Measurements from ENCODE around the gene INTS1.
"Not testable (repeated sequence)": the region's sequence is repeated elsewhere in the genome, so short reads cannot be mapped to it uniquely, and the experiment has no call there.

DNA sequence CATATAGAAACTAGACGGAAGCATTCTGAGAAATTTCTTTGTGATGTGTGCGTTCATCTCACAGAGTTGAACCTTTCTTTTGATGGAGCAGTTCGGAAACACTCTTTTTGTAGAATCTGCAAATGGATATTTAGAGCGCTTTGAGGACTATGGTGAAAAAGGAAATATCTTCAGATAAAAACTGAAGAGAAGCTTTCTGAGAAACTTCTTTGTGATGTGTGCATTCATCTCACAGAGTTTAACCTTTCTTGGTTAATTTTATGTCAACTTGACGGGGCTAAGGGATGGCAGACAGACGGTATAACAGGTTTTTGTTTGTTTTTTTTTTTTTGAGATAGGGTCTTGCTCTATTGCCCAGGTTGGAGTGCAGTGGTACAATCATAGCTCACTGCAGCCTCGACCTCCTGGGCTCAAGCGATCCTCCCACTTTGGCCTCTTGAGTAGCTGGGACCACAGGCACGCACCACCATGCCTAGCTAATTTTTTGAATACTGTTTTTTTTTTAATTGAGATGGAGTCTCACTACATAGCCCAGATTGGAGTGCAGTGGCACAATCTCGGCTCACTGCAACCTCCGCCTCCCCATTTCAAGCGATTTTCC is 15.2 kb upstream of the INTS1 start:
- TF ChIP-seq POLR2AphosphoS5 (IDR thresholded peaks at IDR 0.05; ENCODE audit: borderline replicate concordance, low read depth, low read length); EZH2 (IDR thresholded peaks at IDR 0.05): not testable (repeated sequence)
